ENCODE results near the gene OR1D2. TPM values are rescaled to one million over a fixed set of nuclear protein-coding genes. Genes with fewer than 3 reads are reported as not detected.

The OR1D2 gene
- total RNA-seq, 1 donor from 2014 or later: not detected

DNA sequence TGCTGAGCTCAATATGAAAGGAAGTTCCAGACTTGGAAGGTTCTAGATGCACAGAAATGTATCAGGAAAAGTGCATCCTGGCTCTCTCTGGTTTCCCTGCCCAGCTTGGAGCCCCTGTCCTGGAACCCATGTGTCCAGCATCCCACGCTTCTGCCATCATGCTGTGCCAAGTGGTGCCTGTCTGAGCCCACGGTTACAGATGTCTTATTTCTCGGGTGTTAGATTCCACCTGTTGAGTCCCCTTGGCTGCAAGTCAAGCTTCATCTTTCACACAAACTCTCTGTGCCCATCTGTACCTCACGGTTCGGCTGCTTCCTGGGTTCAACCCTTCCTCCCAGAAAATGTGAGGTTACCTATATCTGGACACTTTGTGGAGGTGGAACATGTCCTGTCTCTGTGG, 63.3 kb downstream of the OR1D2 start:
- intact Hi-C loops (cut with micrococcal nuclease): loop anchor here (10.0 kb wide), 1 partner anchor 694 kb away; no protein-coding TSS in a partner anchor
- no peaks in the 10 kb centered on the region for H3K36me3 Mint-ChIP-seq (ENCODE audit: low read depth)
- CTCF ChIA-PET: no interaction called here
- H3K9me3 Mint-ChIP-seq: peaks cover 6% of the 10 kb centered on the region
- TF ChIP-seq, protein P1, sequence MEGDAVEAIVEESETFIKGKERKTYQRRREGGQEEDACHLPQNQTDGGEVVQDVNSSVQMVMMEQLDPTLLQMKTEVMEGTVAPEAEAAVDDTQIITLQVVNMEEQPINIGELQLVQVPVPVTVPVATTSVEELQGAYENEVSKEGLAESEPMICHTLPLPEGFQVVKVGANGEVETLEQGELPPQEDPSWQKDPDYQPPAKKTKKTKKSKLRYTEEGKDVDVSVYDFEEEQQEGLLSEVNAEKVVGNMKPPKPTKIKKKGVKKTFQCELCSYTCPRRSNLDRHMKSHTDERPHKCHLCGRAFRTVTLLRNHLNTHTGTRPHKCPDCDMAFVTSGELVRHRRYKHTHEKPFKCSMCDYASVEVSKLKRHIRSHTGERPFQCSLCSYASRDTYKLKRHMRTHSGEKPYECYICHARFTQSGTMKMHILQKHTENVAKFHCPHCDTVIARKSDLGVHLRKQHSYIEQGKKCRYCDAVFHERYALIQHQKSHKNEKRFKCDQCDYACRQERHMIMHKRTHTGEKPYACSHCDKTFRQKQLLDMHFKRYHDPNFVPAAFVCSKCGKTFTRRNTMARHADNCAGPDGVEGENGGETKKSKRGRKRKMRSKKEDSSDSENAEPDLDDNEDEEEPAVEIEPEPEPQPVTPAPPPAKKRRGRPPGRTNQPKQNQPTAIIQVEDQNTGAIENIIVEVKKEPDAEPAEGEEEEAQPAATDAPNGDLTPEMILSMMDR (IDR thresholded peaks at IDR 0.05): no peak
- ATAC-seq (ENCODE audit: low read depth) (no peak), DNase-seq (no peak)
- no peak overlapping the region for H3K4me3 Mint-ChIP-seq
- H3K27ac Mint-ChIP-seq: no peak overlapping the region
- H3K27me3 Mint-ChIP-seq: peaks cover 12% of the 10 kb centered on the region
- POLR2A ChIA-PET: no interaction called here
- H3K4me1 Mint-ChIP-seq: peaks cover 11% of the 10 kb centered on the region

DNA sequence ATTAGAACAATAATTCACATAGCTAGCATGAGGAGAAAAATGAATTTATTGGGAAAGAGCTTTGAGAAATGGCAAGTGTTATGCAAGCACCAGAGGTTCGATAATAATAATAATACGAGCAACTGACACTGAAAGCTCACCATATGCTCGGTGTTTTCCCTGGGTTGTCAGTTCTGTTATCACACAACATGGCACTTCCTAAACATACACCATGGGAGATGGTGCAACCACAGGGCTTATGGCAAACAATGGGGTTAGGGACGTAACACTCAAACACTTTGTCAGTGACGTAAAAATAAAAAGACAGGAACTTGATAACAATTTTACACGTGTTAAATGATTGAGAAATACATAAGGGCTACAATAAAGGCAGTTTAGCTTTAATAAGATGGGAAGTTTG, 64.5 kb downstream of the OR1D2 start:
- ATAC-seq (ENCODE audit: low read depth): no peak
- Mint-ChIP-seq H3K4me1 (peaks cover 11% of the 10 kb centered on the region), H3K27me3 (peaks cover 12% of the 10 kb centered on the region), H3K27ac (no peak overlapping the region), H3K9me3 (peaks cover 5% of the 10 kb centered on the region), H3K4me3 (no peak overlapping the region), H3K36me3 (ENCODE audit: low read depth) (no peaks in the 10 kb centered on the region)
- POLR2A ChIA-PET: interaction anchor here (0.7 kb wide), 3 partner anchors 36 to 690 kb away, joined by 3 to 9 read pairs (median 7); no protein-coding TSS in a partner anchor
- TF ChIP-seq, protein P1 (IDR thresholded peaks at IDR 0.05): no peak
- no peak for DNase-seq
- CTCF ChIA-PET: no interaction called here
- intact Hi-C loops (cut with micrococcal nuclease): loop anchor here (10.0 kb wide), 1 partner anchor 695 kb away; no protein-coding TSS in a partner anchor

DNA sequence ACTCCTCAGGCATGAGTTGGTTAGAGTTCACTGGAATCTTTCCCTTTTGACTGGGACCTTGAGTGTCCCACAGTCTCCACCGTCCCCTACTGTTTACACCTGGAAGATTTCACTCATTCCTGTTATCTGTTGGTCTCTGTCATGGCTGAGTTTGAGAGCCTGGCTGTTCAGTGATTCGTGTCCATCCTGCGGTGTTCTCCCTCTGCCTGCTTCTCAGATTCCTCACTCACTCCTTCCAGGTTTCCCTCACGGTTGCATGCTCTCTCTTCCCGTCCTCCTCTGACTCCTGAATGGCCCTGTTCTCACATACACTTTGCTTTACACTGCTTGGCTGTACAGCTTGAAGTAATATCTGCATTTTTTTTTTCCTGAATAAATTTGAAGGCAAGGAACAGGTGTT, 65.3 kb downstream of the OR1D2 start:
- DNase-seq (no peak), ATAC-seq (ENCODE audit: low read depth) (no peak)
- Mint-ChIP-seq H3K4me3 (no peak overlapping the region), H3K27me3 (peaks cover 12% of the 10 kb centered on the region), H3K9me3 (no peaks in the 10 kb centered on the region), H3K4me1 (peaks cover 11% of the 10 kb centered on the region), H3K36me3 (ENCODE audit: low read depth) (no peaks in the 10 kb centered on the region), H3K27ac (no peak overlapping the region)
- POLR2A ChIA-PET: interaction anchor here (0.7 kb wide), 1 partner anchor 516 kb away, joined by 8 read pairs; no protein-coding TSS in a partner anchor
- CTCF ChIA-PET: no interaction called here
- TF ChIP-seq, protein P1 (IDR thresholded peaks at IDR 0.05): no peak
- intact Hi-C loops (cut with micrococcal nuclease): no loop called here

Other genes starting within 250 kb of the OR1D2 start
- not detected in 2 replicates for gene OR1D5, start 40.8 kb downstream of the OR1D2 start, total RNA-seq
- gene OR1G1, start 23.1 kb upstream of the OR1D2 start, total RNA-seq: not detected in 2 replicates
- not detected in 2 replicates for gene OR1A2, start 93.1 kb upstream of the OR1D2 start, total RNA-seq
- gene OR1A1, start 103.2 kb upstream of the OR1D2 start, total RNA-seq: not detected in 2 replicates
- 0.18 and 0.34 TPM in 2 replicates for gene OR3A1, start 193.9 kb upstream of the OR1D2 start, total RNA-seq

All from activated B cell treated with CpG ODN at 0.5 μM for 24 hours (primary cell).